T-helper 22 cell (primary cell): ENCODE results near the gene NFKBIA.
"Not testable (repeated sequence)": the region's sequence is repeated elsewhere in the genome, so short reads cannot be mapped to it uniquely, and the experiment has no call there.

ENCODE experiments used
- DNase-seq: peaks from one replicate; pipeline ENCODE4 v3.0.0-alpha.2; 2020; ENCODE audit warnings: low read depth

NFKBIA gene

DNA sequence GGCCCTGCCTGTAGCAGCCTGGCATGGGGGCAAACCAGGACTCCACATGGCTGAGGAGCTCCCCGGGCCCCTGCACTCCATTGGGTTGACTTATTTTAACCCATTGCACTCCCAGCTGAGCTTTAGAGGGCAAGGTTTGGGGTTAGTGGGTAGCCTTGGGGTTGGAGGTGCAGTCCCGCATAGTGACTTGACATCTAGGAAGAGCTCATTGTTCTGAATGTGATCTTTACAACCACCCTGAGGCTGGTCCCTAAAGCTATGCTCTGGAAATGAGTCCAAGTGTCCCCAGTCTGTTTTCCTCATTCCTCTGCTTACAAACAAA, 36.4 kb downstream of the NFKBIA start:
- no peak for DNase-seq

DNA sequence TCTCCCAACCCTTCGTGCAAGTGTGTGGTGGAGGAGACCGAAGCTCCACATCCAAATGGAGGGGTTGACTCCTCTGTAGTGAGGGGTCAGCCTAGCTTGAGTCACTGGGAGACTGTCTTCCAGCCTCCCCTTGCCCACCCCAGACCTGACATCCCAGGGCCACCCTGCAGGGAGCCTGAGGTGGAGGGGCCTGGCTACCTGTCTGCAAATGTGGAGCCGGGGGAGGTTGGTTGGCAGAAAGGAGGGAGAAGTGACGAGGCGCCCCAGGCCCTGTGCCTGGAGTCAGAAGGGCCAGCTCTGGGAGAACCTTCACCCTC, 37.5 kb downstream of the NFKBIA start:
- DNase-seq = no peak

- DNase-seq = no peak
Measured at GRCh38 chr14:35366521-35366976, 38.0 kb downstream of the NFKBIA start.

DNA sequence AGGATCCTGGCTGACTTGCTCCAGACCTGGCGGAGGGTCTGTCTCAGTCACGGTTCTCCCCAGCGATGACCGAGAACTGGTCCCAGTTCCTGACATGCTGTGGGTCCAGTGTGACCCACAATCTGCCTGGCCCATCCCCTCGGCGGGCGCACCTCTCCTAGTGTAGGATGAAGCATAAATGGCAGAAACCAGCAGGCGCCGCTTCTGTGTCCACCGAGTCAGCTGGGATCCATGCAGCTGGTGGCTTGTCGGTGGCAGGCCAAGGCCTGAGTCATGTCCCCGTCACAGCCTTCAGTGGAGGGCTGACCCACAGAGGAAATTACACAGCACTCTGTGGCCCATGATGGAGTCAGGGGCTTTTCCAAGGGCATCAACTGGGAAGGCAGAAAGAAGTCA, 38.5 kb downstream of the NFKBIA start:
- no peak for DNase-seq

DNA sequence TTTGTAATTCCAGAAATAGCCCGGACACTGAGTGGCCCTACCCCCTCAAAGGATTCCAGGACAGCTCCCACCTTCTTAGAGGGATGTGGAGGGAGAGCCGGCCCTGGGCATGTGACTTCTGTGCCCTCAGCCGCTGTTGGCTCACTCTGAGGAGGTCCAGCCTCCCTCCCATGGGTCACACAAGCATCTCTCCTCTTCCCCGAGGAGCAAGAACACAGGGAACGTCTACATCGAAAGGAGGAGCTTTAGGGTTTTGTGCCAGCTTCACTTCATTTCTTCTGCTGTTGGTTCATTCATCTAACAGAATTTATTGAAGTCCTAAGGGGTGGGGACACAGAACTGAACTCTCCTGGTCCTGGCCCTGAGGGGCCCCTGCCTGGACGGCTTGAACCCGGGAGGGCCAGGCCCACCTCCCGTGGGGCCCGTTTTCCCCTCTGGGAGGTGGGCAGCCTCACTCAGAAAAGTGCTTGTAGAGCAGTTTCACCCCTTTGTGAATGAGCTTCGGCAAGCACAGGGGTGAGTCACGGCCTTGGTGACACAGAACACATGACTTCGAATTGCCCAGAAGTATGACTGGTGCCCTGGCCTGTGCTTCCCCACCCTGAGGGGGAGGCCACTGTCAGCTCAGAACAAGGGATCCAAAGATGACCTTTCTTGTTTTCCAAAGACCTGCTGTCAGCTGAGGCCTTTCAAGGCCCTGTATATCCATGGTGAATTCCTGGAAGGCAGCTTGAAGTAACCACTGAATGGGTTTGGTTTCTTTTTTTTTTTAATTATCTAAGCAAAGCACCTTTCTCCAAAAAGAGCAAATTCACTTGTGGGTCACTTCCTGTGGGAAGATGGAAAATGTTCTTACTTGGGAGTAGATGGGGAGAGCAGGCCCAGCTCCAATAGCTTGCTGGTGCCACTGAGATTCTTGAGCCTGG, 39.2 kb downstream of the NFKBIA start:
- DNase-seq = no peak

- DNase-seq = no peak
Measured at GRCh38 chr14:35362911-35363374, 41.6 kb downstream of the NFKBIA start.

- DNase-seq = no peak
Measured at GRCh38 chr14:35362450-35362849, 42.1 kb downstream of the NFKBIA start.

DNA sequence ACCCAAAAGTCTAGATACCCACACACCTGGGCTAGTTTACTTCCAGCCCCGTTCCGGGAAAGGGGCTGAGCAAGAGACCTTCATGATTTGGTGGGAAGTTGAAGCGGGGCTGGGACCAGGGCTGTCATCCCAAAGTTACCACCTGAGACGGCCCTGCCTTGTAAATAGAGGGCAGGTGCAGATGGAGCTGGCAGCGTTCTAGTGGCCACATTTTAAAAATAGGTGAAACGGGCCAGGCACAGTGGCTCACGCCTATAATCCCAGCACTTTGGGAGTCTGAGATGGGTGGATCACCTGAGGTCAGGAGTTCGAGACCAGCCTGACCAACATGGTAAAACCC, 43.4 kb downstream of the NFKBIA start:
- no peak for DNase-seq

GRCh38 chr14:35359655-35360054, 44.9 kb downstream of the NFKBIA start:
- DNase-seq = not testable (repeated sequence)

GRCh38 chr14:35355981-35356841, 48.3 kb downstream of the NFKBIA start:
- no peak for DNase-seq

- not testable (repeated sequence) for DNase-seq
Measured at GRCh38 chr14:35355235-35355634, 49.3 kb downstream of the NFKBIA start.

DNA sequence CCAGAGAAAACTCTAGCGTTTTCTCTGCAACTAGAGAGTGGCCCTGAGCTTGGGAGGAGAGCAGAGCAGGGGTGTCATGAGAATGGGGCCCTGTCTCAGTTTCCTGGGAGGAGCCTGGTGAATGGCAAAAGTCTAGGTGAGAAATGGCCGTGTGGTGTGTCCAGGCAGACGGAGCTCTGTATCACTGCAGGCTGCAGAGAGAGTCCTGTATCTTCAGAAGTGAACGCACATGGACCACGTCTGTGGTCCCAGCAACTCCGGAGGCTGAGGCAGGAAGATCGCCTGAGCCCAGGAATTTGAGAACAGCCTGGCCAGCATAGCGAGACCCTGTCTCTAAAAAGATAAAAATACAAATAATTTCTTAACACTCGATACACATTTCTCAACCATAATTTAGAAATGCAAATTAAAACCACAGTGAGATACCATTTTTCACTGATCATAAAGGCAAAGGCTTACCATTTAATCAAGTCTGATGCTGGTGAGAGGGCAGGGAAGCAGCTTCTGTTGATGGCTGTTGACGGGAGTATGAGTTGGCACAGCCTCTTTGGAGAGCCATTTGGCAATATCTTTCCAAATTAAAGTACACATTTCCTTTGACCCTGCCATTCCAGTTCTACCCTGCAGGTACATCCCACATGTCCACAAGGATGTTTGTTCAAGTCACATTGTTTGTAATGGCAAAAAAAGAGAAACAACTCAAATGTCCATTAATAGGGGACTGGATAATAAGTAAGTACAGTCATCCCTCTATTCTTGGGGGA, 51.0 kb downstream of the NFKBIA start:
- DNase-seq = no peak

DNA sequence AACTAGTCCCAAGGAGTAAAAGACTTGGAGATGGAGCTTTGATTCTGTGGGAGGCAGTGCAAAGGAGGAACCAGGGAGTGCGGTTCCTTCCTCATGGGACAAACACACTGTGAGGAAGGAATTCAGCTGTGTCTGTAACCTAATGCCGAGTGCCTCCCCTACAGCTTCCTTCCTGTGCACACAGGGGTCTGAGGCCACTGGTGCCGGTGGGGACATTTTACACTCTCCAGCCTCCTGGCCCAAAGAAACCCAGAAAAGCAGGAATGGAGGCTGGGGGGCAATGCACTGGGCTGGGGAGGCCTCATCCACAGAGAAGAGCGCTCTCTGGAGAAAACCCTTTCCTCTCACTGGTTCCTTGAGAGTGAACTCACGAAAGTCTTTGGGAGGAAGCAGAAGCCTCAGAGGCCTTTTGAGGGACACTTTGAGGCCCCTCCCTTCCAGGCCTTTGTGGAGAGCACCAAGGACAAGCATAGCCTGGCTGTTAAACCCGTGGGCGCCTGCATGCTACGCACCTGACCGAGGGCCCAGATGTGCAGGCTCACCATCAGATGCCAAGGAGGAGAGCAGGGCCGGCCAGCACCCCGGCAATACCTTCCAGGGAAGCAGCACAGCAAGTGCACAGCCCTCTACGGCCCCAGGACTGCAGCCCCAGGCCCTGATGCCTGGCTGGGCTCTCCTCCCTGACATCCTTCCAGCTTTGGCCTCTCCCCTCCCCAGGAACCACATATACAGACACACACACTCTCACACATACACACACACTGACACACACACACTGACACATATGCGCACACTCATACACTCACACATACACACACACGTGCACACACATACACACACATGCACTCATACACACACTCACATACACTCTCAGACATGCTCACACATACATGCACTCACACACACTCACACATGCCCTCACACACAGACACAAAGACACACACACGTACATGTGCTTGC, 52.0 kb downstream of the NFKBIA start:
- no peak for DNase-seq

DNA sequence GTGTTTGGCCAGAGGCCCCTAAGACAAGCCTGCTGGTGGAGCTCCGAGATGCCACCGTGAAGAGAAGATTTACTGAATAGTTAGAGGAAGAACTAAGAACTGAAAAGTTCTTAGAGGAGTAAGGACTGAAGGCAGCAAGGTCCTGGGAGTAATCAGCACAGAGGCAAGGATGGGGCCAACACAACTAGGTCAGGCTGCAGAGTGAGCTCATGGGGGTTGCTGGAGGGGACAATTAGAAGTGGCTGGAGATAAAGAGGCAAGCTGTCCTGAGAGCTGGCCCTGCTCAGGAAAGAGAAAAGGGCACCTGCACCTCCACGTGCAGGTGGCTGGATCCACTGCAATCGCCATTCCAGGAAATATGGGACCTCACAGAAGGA, 52.7 kb downstream of the NFKBIA start:
- no peak for DNase-seq
